HG02759 (cell line): ENCODE results near the gene NUDT1.

Experiments
- ATAC-seq: cut with Tn5 transposase; IDR thresholded peaks from one replicate; pipeline ENCODE4 v1.9.1; 2021; ENCODE audit warnings: mild to moderate bottlenecking, moderate library complexity; ENCODE audit not compliant: unreplicated experiment

Gene NUDT1

GRCh38 chr7:2204446-2204845 is 37.6 kb upstream of the NUDT1 start:
- ATAC-seq = no peak

- ATAC-seq = no peak
Observed at GRCh38 chr7:2205036-2205780, 36.8 kb upstream of the NUDT1 start.

DNA sequence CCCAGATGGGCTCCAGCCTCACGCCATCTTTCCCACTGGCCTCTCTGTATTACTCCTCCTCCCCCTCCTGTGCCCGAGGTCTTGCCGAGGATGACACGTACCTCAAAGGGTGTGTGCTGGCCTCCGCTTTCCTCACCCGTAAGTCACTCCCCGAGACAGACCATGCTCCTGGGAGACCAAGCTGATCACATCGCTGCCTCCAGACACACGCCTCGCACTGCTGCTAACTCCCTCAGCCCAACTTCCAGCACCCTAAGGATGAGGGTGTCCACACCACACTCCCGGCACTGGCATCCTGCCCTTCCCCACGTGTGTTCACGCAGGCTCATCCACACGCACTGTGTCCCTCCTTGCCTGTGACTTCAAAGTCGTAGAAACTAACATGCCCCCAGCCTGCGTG is 33.3 kb upstream of the NUDT1 start:
- no peak for ATAC-seq

- ATAC-seq = peak; percentile 76
Observed at GRCh38 chr7:2209146-2209960, 32.7 kb upstream of the NUDT1 start.

DNA sequence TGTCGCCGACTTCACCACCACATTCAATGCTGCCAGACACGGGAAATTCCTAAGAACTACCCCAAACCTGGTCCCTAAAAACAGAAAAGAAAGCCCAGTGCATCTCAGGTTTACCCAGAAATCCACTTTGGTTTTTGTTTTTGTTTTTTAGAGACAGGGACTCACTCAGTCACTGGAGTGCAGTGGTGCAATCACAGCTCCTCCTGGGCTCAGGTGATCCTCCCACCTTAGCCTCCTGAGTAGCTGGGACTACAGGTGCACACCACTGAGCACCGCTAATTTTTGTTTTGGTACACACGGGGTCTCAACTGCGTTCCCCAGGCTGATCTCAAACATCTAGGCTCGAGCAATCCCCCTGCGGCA is 32.1 kb upstream of the NUDT1 start:
- peak; percentile 18 for ATAC-seq

DNA sequence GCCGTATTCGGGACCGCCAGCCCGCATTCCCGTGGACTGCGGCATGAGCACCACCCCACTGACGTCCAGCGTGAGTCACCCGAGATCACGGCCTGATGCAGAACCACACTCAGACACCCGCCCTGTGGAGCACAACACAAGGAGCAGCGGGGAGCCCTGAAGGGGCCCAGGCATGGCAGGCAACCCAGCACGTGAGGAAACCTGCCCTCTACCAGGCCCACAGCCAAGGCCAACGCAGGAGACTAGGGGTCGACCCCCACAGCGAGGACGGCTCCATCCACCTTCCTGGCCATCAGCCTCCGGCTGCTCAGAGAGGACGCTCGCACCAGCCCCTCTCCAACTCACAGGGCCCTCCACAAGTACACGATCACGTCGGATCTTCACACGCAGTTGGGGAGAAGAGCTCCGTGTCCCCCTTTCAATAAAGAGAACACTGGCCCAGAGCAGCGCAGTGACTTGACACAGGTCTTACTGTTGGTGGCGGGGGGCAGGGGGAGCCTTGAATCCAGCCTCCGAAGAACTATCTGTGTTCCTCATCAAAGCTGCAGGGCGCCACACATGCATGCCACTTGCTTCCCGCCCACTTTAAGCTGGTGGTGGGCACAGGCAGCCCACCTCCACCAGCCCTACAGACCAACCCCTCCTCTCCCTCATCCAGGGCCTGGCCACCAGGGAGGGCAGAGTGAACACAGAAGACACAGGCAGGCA is 31.3 kb upstream of the NUDT1 start:
- ATAC-seq = no peak

- no peak for ATAC-seq
Observed at GRCh38 chr7:2211259-2211880, 30.7 kb upstream of the NUDT1 start.

DNA sequence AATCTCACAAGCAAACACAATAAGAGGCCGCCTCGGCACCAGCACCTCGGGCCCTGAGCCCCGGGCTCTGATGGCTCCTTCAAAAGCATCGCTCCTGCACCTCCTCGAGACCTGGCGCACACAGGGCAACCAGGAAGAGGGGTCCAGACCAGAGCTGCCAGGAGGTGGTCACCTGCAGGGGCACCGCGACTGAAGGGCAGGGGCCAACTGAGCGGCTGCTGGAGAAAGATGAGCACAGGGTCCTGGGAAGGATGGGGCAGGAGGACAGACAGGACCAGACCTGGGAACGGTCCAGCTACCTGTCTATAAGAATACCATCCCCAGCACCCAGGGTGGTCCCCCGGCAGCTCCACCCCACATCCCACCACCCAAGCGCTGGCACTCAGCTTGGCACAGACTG is 30.1 kb upstream of the NUDT1 start:
- no peak for ATAC-seq

DNA sequence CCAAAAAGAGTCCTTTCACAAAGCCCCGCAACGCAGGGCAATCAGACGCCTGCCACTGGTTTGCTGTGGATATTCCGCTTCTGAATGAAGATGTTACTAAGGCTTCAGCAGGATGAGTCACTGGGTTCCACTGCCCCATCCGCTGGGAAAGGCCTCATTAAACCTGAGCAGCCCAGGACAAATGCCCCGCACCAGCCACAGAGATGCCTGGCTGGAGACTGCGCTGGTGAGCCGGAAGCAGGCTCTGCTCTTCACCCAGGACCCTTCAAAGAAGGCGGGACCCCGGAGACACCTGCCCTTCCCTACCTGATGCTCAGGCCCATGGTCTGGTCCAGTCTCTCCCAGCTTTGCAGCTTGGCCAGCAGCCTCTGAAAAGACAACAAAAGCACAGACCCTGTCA is 29.1 kb upstream of the NUDT1 start:
- no peak for ATAC-seq

DNA sequence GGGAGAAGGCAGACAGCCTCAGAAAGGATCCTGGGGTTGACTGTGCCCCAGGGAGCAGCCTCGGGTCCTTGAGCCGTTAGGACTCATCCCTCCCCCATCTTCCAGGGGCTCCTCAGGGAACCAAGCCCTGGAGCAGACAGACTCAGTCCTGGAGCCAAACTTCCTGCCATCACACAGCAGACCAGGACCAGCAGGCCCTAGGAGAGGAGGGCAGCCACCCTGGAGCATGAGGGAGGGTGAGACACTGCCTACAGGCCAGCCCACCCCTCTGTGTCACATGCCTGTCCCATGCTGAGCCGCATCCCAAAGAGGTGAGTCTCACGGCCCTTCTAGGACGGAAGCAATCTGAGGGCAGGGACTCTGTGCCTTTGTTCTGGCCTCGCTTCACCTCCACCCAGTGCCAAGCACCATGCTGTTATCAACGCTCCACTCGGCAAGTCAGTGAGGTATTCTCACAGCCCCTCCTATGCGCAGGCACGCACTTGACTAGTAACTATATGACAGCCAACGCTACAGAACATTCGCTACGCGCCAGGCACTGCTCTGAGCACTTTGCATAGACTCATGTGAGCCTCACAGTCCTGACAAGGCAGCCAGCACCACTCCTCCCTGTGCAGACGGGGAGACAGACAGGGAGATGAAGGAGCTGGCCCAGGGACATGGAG is 28.3 kb upstream of the NUDT1 start:
- no peak for ATAC-seq

DNA sequence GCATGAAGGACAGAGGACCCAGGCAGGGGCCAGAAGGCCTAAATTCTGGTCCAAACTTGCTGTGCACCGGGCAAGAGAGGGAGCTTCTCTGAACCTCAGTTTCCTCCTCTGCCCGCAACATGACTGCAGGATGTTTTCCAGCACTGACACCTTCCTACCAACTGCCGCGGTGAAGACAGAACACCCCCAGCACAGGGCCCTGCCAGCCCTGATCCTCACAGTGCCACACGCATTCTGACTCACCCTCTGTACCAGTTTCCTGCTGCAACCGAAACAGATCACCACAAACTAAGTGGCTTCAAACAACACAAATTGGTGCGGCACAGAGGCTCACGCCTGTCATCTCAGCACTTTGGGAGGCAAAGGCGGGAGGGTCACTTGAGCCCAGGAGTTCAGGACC is 27.4 kb upstream of the NUDT1 start:
- no peak for ATAC-seq

DNA sequence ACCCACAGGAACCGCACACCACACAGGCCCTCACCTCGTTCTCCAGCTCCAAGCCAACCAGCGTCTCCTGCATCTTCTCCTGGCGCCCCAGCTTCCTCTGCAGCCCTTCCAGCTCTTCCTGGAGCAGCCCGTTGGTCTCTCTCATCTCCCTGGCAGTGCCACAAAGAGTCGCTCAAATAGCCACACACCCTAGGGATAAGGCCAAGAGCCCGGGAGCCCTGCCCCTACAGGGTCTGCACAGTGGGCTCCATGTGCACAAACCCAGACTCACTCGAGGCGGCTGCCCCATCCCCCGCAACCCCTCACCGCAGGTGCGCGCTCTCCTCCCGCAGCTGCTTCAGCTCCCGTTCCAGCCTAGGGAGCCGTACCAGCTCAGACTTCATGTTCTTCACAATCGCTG is 26.2 kb upstream of the NUDT1 start:
- no peak for ATAC-seq

DNA sequence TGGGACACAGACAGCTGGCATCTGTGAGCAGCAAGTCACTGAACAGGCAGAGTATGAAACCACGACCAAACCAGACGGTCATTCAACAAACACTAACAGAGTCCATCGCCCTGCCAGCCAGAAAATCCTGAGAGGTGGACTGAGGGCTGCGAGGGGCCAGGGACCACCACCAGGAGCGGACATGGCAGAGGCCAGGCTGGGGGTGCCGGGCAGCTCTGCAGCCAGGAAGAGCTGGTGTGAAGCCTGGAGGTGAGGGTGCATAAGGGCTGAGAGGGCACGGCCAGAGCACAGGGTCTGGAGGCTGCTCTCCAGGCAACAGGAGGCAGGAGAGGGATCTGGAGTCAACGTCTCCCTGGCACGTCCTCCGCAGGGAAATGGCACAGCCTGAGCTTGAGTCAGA is 24.8 kb upstream of the NUDT1 start:
- ATAC-seq = no peak

GRCh38 chr7:2217716-2218443 is 24.1 kb upstream of the NUDT1 start:
- no peak for ATAC-seq

DNA sequence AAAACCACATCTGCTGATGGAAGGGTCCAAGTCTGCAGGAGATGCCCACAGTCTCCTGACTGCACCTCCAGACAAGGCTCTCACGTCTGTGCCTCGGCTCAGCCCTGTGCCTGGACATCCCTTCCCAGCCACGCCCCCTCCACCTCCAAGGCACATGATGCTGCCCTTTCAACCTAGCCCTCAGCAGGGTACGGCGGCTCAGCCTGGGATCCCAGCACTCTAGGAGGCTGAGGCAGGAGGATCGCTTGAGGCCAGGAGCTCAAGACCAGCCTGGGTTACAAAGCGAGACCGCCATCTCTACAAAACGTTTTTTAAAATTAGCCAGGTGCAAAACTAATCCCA is 23.6 kb upstream of the NUDT1 start:
- ATAC-seq = no peak

DNA sequence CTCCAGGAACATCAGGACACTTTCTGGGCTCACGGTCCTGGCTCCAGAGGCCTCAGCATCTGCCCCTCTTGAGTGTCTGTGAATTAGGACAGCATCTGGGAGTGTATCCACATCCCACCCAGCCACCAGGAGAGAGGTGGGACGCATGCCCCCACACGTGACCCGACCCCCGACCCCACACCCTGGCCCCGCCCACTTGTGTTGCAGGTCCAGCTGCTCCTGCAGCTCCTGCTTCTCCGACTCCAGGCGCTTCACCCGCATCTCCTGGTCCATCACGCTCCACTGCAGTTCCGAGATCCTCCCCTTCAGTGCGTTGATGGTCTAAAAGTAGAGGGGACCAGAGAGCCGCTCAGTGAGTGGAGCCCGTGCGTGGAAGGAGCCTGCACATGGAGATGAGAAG is 22.9 kb upstream of the NUDT1 start:
- ATAC-seq = no peak

DNA sequence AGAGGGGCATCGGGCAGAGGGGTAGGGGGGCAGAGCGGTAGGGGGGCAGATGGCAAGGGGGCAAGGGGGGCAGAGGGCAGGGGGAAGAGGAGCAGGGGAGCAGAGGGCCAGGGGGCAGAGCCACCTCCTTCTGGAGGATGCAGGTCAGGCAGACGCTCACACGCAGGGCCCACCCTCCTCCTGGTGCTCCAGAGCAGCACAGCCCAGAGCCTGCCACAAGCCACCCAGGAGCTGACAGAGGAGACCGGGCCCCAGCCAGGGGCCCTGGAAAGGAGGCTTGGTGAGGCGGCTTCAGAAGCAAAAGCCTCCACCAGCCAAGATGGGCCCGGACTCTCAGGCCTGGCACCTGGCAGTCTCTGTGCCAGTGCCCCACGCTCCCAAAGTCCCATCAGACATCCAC is 22.4 kb upstream of the NUDT1 start:
- no peak for ATAC-seq

DNA sequence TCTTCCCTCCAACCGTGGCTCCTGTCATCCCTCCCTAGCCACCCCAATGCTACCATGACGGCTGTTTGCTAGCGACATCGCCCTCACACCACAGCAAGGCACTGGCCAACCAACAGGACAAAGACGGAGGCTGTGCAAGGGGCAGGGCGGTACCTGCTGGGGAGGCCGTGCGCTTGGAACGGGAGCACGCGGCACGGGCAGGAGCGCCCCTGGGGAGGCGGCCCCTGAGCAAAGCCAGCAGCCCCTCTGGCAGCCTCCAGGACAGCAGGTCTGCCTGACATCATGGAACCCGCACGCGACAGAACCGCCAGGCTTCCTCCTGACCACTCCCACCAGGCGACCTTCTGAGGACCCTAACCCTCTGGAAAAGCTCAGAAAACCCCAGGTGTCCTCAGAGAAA is 22.0 kb upstream of the NUDT1 start:
- ATAC-seq = no peak

DNA sequence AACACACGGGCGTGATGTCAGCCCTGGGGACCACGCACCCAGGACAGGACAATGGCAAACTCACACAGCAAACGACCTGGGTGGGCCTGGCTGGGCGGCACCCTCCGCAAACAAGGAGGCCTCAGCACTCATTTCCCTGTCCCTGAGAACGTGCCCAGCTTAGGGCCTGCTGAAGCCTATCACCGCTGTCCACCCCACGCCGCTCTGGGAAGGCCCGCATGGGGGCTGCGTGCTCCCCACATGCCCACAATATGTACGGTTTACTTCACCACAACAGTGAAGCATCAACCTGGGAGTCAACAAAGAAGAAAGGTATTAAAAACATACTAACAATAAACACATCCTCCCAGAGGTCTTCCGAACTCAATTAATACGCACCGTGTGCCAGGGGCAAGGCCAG is 21.5 kb upstream of the NUDT1 start:
- ATAC-seq = no peak

DNA sequence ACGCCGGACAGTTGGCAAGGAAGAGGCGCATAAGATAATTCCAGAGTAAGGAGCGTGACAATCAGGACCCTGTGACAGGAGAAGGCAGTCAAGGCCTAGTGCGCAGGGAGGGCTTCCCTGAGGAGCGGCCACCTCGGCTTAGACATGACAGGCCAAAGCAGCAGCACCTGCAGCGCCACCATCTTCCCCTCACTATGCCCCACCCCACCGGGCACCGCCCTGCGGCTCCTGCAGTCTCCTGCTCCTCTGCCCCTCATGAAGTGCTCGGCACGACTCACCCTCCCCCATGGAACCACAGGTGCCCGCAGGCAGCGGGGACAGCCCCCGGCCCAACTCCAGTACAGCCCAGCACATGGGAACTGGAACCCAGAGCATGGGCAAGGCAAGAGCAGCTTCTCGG is 21.1 kb upstream of the NUDT1 start:
- no peak for ATAC-seq
